SK-N-SH treated with all-trans-retinoic acid at 6 μM for 48 hours (cell line): ENCODE data around the gene ALG14.

Experiments used
- ATAC-seq: fragments of 200-7000 bp; cut with Tn5 transposase; 3 replicates; pipeline ENCODE4 v1.9.1; 2020; ENCODE audit warnings: mild to moderate bottlenecking, moderate library complexity
- ARNTL ChIP-seq: fragments of 450-650 bp; formaldehyde crosslinking; IDR thresholded peaks from 2 replicates; pipeline ENCODE4 v1.5.0; 2020; ENCODE audit warnings: low read depth, mild to moderate bottlenecking, moderate library complexity, borderline replicate concordance
- BACH2 ChIP-seq: fragments of 250-450 bp; sonication (Bioruptor Pico); IDR thresholded peaks from 2 replicates; pipeline ENCODE4 v1.9.0; 2021; ENCODE audit warnings: mild to moderate bottlenecking, borderline replicate concordance
- CREB5 ChIP-seq: fragments of 250-450 bp; sonication (Bioruptor Pico); IDR thresholded peaks from 2 replicates; pipeline ENCODE4 v1.5.1; 2020; ENCODE audit warnings: low read depth, mild to moderate bottlenecking, moderate library complexity
- CSDC2 ChIP-seq: fragments of 250-450 bp; sonication (Bioruptor Pico); IDR thresholded peaks from 2 replicates; pipeline ENCODE4 v1.5.0; 2020; ENCODE audit warnings: mild to moderate bottlenecking, moderate library complexity
- CSRNP3 ChIP-seq: fragments of 250-450 bp; sonication (Bioruptor Pico); IDR thresholded peaks from 2 replicates; pipeline ENCODE4 v1.5.1; 2021; ENCODE audit warnings: mild to moderate bottlenecking, moderate library complexity
- ESRRG ChIP-seq: fragments of 250-450 bp; sonication (Bioruptor Pico); IDR thresholded peaks from 2 replicates; pipeline ENCODE4 v1.6.1; 2021; ENCODE audit warnings: mild to moderate bottlenecking
- GLIS3 ChIP-seq: fragments of 250-450 bp; sonication (Bioruptor Pico); IDR thresholded peaks from 2 replicates; pipeline ENCODE4 v1.5.0; 2020; ENCODE audit warnings: mild to moderate bottlenecking, moderate library complexity
- ISL1 ChIP-seq: fragments of 250-450 bp; sonication (Bioruptor Pico); IDR thresholded peaks from 2 replicates; pipeline ENCODE4 v2.1.2; 2022; ENCODE audit warnings: mild to moderate bottlenecking, moderate library complexity
- OSR1 ChIP-seq: fragments of 250-450 bp; sonication (Bioruptor Pico); IDR thresholded peaks from 2 replicates; pipeline ENCODE4 v1.8.0; 2022; ENCODE audit warnings: moderate library complexity, mild to moderate bottlenecking, inconsistent platforms
- PATZ1 ChIP-seq: fragments of 250-450 bp; sonication (Bioruptor Pico); IDR thresholded peaks from 2 replicates; pipeline ENCODE4 v1.8.0; 2020; ENCODE audit warnings: mild to moderate bottlenecking, moderate library complexity, borderline replicate concordance
- POU6F1 ChIP-seq: fragments of 250-450 bp; sonication (Bioruptor Pico); IDR thresholded peaks from 2 replicates; pipeline ENCODE4 v1.8.0; 2021; ENCODE audit warnings: low read depth, mild to moderate bottlenecking, moderate library complexity, borderline replicate concordance
- PPARA ChIP-seq: fragments of 250-450 bp; sonication (Bioruptor Pico); IDR thresholded peaks from 2 replicates; pipeline ENCODE4 v1.5.0; 2020; ENCODE audit warnings: mild to moderate bottlenecking, borderline replicate concordance
- RARB ChIP-seq: fragments of 250-450 bp; sonication (Bioruptor Pico); IDR thresholded peaks from 2 replicates; pipeline ENCODE4 v1.8.0; 2021; ENCODE audit warnings: mild to moderate bottlenecking, moderate library complexity
- SNAI2 ChIP-seq: fragments of 250-450 bp; sonication (Bioruptor Pico); IDR thresholded peaks from 2 replicates; pipeline ENCODE4 v1.5.0; 2020; ENCODE audit warnings: mild to moderate bottlenecking, moderate library complexity
- TCF4 ChIP-seq: fragments of 250-450 bp; sonication (Bioruptor Pico); IDR thresholded peaks from 2 replicates; pipeline ENCODE4 v1.8.0; 2021; ENCODE audit warnings: mild to moderate bottlenecking, moderate library complexity, borderline replicate concordance
- TOX ChIP-seq: fragments of 250-450 bp; sonication (Bioruptor Pico); IDR thresholded peaks from 2 replicates; pipeline ENCODE4 v1.8.0; 2021; ENCODE audit warnings: mild to moderate bottlenecking, moderate library complexity, borderline replicate concordance
- TSHZ2 ChIP-seq: fragments of 250-450 bp; sonication (Bioruptor Pico); IDR thresholded peaks from 2 replicates; pipeline ENCODE4 v1.5.0; 2020; ENCODE audit warnings: mild to moderate bottlenecking, moderate library complexity
- ZC3H10 ChIP-seq: fragments of 250-450 bp; sonication (Bioruptor Pico); IDR thresholded peaks from 2 replicates; pipeline ENCODE4 v1.5.1; 2021; ENCODE audit warnings: mild to moderate bottlenecking, moderate library complexity
- ZFP3 ChIP-seq: fragments of 250-450 bp; sonication (Bioruptor Pico); IDR thresholded peaks from 2 replicates; pipeline ENCODE4 v1.5.0; 2020; ENCODE audit warnings: mild to moderate bottlenecking, moderate library complexity
- ZNF565 ChIP-seq: fragments of 450-650 bp; formaldehyde crosslinking; conservative IDR thresholded peaks from 2 replicates; pipeline ENCODE4 v1.5.0; 2020; ENCODE audit warnings: low read depth, mild to moderate bottlenecking, moderate library complexity
- ZNF70 ChIP-seq: fragments of 450-650 bp; formaldehyde crosslinking; IDR thresholded peaks from 2 replicates; pipeline ENCODE4 v1.5.0; 2020; ENCODE audit warnings: mild to moderate bottlenecking, moderate library complexity
- ZNF8 ChIP-seq: fragments of 450-650 bp; formaldehyde crosslinking; IDR thresholded peaks from 2 replicates; pipeline ENCODE4 v1.5.0; 2020; ENCODE audit warnings: mild to moderate bottlenecking, moderate library complexity

ALG14 gene

GRCh38 chr1:95042286-95042685 is 30.5 kb downstream of the ALG14 start:
- ATAC-seq = no peak
- TF ChIP-seq PPARA (CRISPR knock-in tag) (no peak), GLIS3 (CRISPR knock-in tag) (no peak), ZFP3 (no peak), PATZ1 (no peak), CREB5 (CRISPR knock-in tag) (no peak), ZNF70 (CRISPR knock-in tag) (no peak), TSHZ2 (CRISPR knock-in tag) (no peak), ZC3H10 (no peak), TCF4 (CRISPR knock-in tag) (no peak), ZNF565 (no peak), CSRNP3 (CRISPR knock-in tag) (no peak), ESRRG (CRISPR knock-in tag) (no peak)
- TF ChIP-seq, all 23 proteins: peak for 0

GRCh38 chr1:95041491-95042165 is 31.1 kb downstream of the ALG14 start:
- ATAC-seq = peak; percentile 94
- TF ChIP-seq CSRNP3 (CRISPR knock-in tag) (no peak), ZNF8 (CRISPR knock-in tag) (no peak), CSDC2 (CRISPR knock-in tag) (no peak), ISL1 (CRISPR knock-in tag) (no peak), ZC3H10 (no peak), PPARA (CRISPR knock-in tag) (no peak), RARB (CRISPR knock-in tag) (no peak), BACH2 (no peak), TOX (CRISPR knock-in tag) (no peak)

GRCh38 chr1:95040032-95040525 is 32.7 kb downstream of the ALG14 start:
- no peak for TF ChIP-seq POU6F1
- TF ChIP-seq SNAI2 (CRISPR knock-in tag) = no peak
- no peak for TF ChIP-seq ZNF565
- TF ChIP-seq OSR1 (CRISPR knock-in tag) = no peak
- no peak for TF ChIP-seq ARNTL
- TF ChIP-seq ZNF70 (CRISPR knock-in tag) = no peak
- TF ChIP-seq TCF4 (CRISPR knock-in tag) = no peak
- TF ChIP-seq ZNF8 (CRISPR knock-in tag) = no peak
- no peak for TF ChIP-seq GLIS3 (CRISPR knock-in tag)
- no peak for ATAC-seq
